DND-41 (cell line): ENCODE results near the gene KLRF1.

Source experiments
- ATAC-seq: fragments of 200-7000 bp; cut with Tn5 transposase; 3 replicates; pipeline ENCODE4 v1.9.1; 2021; ENCODE audit warnings: low read depth; ENCODE audit not compliant: insufficient read depth
- DNase-seq: peaks from one replicate; pipeline ENCODE4 v3.0.0-alpha.2; 2020
- H2AFZ ChIP-seq: 2 replicates; pipeline ENCODE4 v1.6.0; 2012; ENCODE audit warnings: low read depth, low read length
- H3K27ac ChIP-seq: 2 replicates; pipeline ENCODE4 v1.5.1; 2012; ENCODE audit warnings: low read length, inconsistent platforms
- H3K27me3 ChIP-seq: fragments of 200-600 bp; sonication (generic); 2 replicates; pipeline ENCODE4 v1.6.0; 2012; ENCODE audit warnings: low read length, mild to moderate bottlenecking, inconsistent platforms; ENCODE audit not compliant: insufficient read depth, poor library complexity
- H3K36me3 ChIP-seq: 2 replicates; pipeline ENCODE4 v1.5.1; 2012; ENCODE audit warnings: low read length, inconsistent platforms; ENCODE audit not compliant: insufficient read depth
- H3K4me1 ChIP-seq: 2 replicates; pipeline ENCODE4 v1.5.1; 2012; ENCODE audit warnings: mild to moderate bottlenecking, low read length; ENCODE audit not compliant: insufficient read depth
- H3K4me2 ChIP-seq: 2 replicates; pipeline ENCODE4 v1.6.0; 2012; ENCODE audit warnings: mild to moderate bottlenecking, moderate library complexity, low read length, inconsistent platforms; ENCODE audit not compliant: insufficient read depth
- H3K4me3 ChIP-seq, 2 experiments: fragments of 200-600 bp in 1 of 2; shearing (Covaris generic) in 1 of 2; 2 replicates each; pipeline ENCODE4 v1.5.1; 2012 to 2016; ENCODE audit warnings: inconsistent platforms in 2 of 2, low read length in 2 of 2, mild to moderate bottlenecking in 2 of 2, low read depth in 1 of 2, moderate library complexity in 1 of 2
- H3K79me2 ChIP-seq: 2 replicates; pipeline ENCODE4 v1.6.0; 2012; ENCODE audit warnings: low read length, inconsistent platforms; ENCODE audit not compliant: insufficient read depth
- H3K9ac ChIP-seq: 2 replicates; pipeline ENCODE4 v1.6.0; 2012; ENCODE audit warnings: low read depth, mild to moderate bottlenecking, inconsistent platforms, low read length, moderate library complexity
- H3K9me3 ChIP-seq: 2 replicates; pipeline ENCODE4 v1.5.1; 2012; ENCODE audit warnings: low read length, moderate library complexity, mild to moderate bottlenecking, inconsistent platforms; ENCODE audit not compliant: insufficient read depth, severe bottlenecking
- H4K20me1 ChIP-seq: 2 replicates; pipeline ENCODE4 v1.6.0; 2012; ENCODE audit warnings: low read length; ENCODE audit not compliant: insufficient read depth
- EZH2 ChIP-seq: IDR thresholded peaks from 3 replicates; pipeline ENCODE4 v1.6.1; 2012; ENCODE audit warnings: borderline replicate concordance, low read depth, mild to moderate bottlenecking, moderate library complexity, low read length, inconsistent platforms; ENCODE audit not compliant: severe bottlenecking
- TF ChIP-seq, protein P1 (sequence below): IDR thresholded peaks from 2 replicates; pipeline ENCODE4 v1.5.1; 2012; ENCODE audit warnings: borderline replicate concordance, low read length, moderate library complexity, mild to moderate bottlenecking; ENCODE audit not compliant: poor library complexity, severe bottlenecking; ENCODE audit errors: extremely low read depth

Gene KLRF1

DNA sequence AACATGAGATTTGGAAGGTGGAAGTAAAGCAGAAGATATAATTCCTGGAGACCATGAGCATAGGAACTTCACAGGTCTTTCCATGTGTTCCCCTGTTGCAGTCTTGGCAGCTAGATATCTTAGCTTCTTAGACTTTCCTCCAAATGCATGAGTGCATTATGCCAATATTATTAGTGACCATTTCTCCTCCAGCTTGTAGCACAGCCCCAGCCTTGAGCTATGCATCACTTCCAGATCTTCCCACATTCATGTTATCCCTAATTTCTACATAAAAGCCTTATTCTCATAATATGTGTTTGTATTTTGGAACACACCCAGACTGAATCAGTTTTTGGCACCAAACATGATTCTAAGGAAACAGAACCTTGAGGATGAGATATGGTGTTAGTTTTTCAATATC is 30.9 kb downstream of the KLRF1 start:
- TF ChIP-seq, protein P1, sequence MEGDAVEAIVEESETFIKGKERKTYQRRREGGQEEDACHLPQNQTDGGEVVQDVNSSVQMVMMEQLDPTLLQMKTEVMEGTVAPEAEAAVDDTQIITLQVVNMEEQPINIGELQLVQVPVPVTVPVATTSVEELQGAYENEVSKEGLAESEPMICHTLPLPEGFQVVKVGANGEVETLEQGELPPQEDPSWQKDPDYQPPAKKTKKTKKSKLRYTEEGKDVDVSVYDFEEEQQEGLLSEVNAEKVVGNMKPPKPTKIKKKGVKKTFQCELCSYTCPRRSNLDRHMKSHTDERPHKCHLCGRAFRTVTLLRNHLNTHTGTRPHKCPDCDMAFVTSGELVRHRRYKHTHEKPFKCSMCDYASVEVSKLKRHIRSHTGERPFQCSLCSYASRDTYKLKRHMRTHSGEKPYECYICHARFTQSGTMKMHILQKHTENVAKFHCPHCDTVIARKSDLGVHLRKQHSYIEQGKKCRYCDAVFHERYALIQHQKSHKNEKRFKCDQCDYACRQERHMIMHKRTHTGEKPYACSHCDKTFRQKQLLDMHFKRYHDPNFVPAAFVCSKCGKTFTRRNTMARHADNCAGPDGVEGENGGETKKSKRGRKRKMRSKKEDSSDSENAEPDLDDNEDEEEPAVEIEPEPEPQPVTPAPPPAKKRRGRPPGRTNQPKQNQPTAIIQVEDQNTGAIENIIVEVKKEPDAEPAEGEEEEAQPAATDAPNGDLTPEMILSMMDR: no peak
- no peak for TF ChIP-seq EZH2
- Histone ChIP-seq H3K27ac (no peak overlapping the region), H2AFZ (no peak overlapping the region), H3K4me3 (no peak overlapping the region), H3K4me2 (no peak overlapping the region), H3K9ac (no peak overlapping the region), H3K36me3 (peaks cover 27% of the 10 kb centered on the region; the same call in 1 of the 2 replicates), H3K4me1 (no peaks in the 10 kb centered on the region), H3K9me3 (no peaks in the 10 kb centered on the region), H4K20me1 (no peaks in the 10 kb centered on the region), H3K79me2 (peaks cover 39% of the 10 kb centered on the region), H3K27me3 (no peaks in the 10 kb centered on the region)
- DNase-seq (no peak), ATAC-seq (no peak)

DNA sequence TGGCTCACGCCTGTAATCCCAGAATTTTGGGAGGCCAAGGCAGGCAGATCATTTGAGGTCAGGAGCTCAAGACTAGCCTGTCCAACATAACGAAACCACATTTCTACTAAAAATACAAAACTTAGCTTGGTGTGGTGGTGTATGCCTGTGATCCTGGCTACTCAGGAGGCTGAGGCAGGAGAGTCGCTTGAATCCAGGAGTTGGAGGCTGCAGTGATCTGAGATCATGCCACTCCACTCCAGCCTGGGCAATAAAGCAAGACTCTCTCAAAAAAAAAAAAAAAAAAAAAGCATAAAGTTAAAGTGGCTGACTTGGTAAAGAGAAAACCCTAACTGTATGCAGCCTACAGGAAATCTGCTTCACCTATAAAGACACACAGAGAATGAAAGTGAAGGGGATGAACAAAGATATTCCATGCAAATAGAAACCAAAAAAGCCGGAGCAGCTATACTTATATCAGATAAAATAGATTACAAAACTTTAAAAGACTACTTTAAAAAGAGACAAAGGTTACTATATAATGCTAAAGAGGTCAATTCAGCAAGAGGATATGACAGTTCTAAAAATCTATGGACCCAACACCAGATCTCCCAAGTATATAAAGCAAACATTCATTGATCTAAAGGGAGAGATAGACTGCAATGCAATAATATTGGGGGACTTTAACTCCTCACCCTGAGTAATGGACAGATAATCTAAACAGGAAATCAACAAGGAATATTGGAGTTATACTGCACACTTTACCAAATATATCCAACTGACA is 37.8 kb downstream of the KLRF1 start:
- peaks cover 22% of the 10 kb centered on the region for H3K4me1 ChIP-seq
- H3K9me3 ChIP-seq: peaks cover 2% of the 10 kb centered on the region
- TF ChIP-seq, protein P1: no peak
- TF ChIP-seq EZH2: no peak
- H3K4me3 ChIP-seq: peak overlapping the region; percentile 47 to 57; a peak in 3 of 4 replicates
- no peaks in the 10 kb centered on the region for H3K36me3 ChIP-seq
- H3K4me2 ChIP-seq: peak overlapping the region; percentile 69
- H4K20me1 ChIP-seq: no peaks in the 10 kb centered on the region
- DNase-seq (peak; percentile 40), ATAC-seq (peak; percentile 58)
- peak overlapping the region; percentile 21 for H2AFZ ChIP-seq
- peak overlapping the region; percentile 91 for H3K27ac ChIP-seq
- peak overlapping the region; percentile 67 for H3K9ac ChIP-seq
- H3K27me3 ChIP-seq: no peaks in the 10 kb centered on the region
- H3K79me2 ChIP-seq: peaks cover 87% of the 10 kb centered on the region

DNA sequence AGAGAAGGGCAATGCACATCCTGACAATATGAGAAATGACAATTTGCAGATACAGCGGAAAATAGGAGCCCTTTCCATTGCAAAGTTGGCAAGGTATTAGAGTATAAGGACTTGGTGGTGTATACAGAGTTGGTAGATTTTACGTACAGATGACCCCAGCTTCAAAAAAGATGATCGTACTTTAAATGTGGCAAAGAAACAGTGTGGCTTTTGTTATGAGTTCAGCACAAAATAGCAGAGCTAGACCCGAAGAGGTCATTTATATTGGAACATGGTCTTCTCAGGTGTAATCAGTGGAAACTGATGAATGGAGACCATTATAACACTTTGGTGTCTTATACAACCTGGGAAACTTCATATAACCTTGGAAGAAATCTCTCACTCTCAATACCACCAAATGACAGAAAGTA is 39.6 kb downstream of the KLRF1 start:
- TF ChIP-seq EZH2: no peak
- TF ChIP-seq, protein P1: no peak
- Histone ChIP-seq H3K79me2 (peaks cover 78% of the 10 kb centered on the region), H3K27me3 (no peaks in the 10 kb centered on the region), H4K20me1 (no peaks in the 10 kb centered on the region), H3K4me3 (peak overlapping the region; percentile 47 to 57), H3K4me2 (peak overlapping the region; percentile 69), H3K27ac (peak overlapping the region; percentile 91), H3K9ac (peak overlapping the region; percentile 67), H3K36me3 (no peaks in the 10 kb centered on the region), H3K9me3 (peaks cover 2% of the 10 kb centered on the region), H2AFZ (peak overlapping the region; percentile 53), H3K4me1 (peaks cover 36% of the 10 kb centered on the region)
- ATAC-seq: 0 out of 3 replicates have a peak, but pooled peaks have one; percentile 18
- no peak for DNase-seq
